Spleen (tissue), 7 donors: ENCODE results near the gene BPIFA1.

Experiments
- CTCF ChIP-seq, 11 experiments: fragments of 200-600 bp in 7 of 11; fragments of 450-650 bp in 4 of 11; sonication (generic) in 4 of 11; IDR thresholded peaks in 8 of 11; conservative IDR thresholded peaks in 3 of 11; 1 replicate in 7 of 11; 2 replicates in 4 of 11; pipeline versions ENCODE4 v1.4.0 to v1.8.0; 2016 to 2021; ENCODE audit warnings: antibody characterized with exemption in 11 of 11, inconsistent platforms in 4 of 11, mild to moderate bottlenecking in 1 of 11
- POLR2A ChIP-seq, 3 donors: fragments of 450-650 bp; IDR thresholded peaks; one replicate each; pipeline ENCODE4 v1.5.1; 2017; ENCODE audit warnings: antibody characterized with exemption in 3 of 3, mild to moderate bottlenecking in 1 of 3
- POLR2AphosphoS5 ChIP-seq, 3 donors: sonication (generic); formaldehyde crosslinking; IDR thresholded peaks; one replicate each; pipeline ENCODE4 v1.5.1; 2017; ENCODE audit warnings: antibody characterized with exemption in 3 of 3
- donor health status: DM: no; HTN: no; CAD: no; lungs with moderate emphysema.
- donor health status: DM: no; HTN: no; CAD: no.
- donor health status: DM: no; HTN: no; CAD: no.

- TF ChIP-seq CTCF (IDR thresholded peaks at IDR 0.05 in 8 of 11, conservative IDR thresholded peaks at IDR 0.05 in 3 of 11) (no peak), POLR2A (IDR thresholded peaks at IDR 0.05) (no peak), POLR2AphosphoS5 (IDR thresholded peaks at IDR 0.05) (no peak)
These were observed 49.1 kb downstream of the BPIFA1 start for GRCh38 chr20:33284937-33285336.
